Esophagus squamous epithelium (tissue), 5 donors: ENCODE results near the gene GRID2IP. TPM values are rescaled to one million over a fixed set of nuclear protein-coding genes. Genes with fewer than 3 reads are reported as not detected.

Experiments
- DNase-seq: peaks from one replicate; lab custom pipeline; 2025; lab: John Stamatoyannopoulos, UW
- H3K27ac ChIP-seq, 4 donors: fragments of 200-600 bp; sonication (generic); one replicate each; pipeline ENCODE4 v1.5.1; 2016 to 2019; ENCODE audit warnings: mild to moderate bottlenecking in 1 of 4
- H3K27me3 ChIP-seq, 4 donors: fragments of 200-600 bp; sonication (generic); 1 replicate in 3 of 4; 2 replicates in 1 of 4; pipeline versions ENCODE4 v1.5.1 to v1.6.0; 2017 to 2021; ENCODE audit warnings: antibody characterized with exemption in 1 of 4
- H3K36me3 ChIP-seq, 3 donors: fragments of 200-600 bp; sonication (generic); one replicate each; pipeline ENCODE4 v1.5.1; 2016 to 2019
- H3K4me1 ChIP-seq, 3 donors: fragments of 200-600 bp; sonication (generic); one replicate each; pipeline ENCODE4 v1.5.1; 2017 to 2019
- H3K4me3 ChIP-seq, 4 donors: fragments of 200-600 bp; sonication (generic); 1 replicate in 3 of 4; 2 replicates in 1 of 4; pipeline ENCODE4 v1.5.1; 2016 to 2019; ENCODE audit warnings: mild to moderate bottlenecking in 2 of 4, moderate library complexity in 1 of 4
- H3K9me3 ChIP-seq, 3 donors: fragments of 200-600 bp; sonication (generic); one replicate each; pipeline ENCODE4 v1.5.1; 2016 to 2019
- CTCF ChIP-seq, 6 experiments: fragments of 450-650 bp in 4 of 6; fragments of 200-600 bp in 2 of 6; sonication (generic) in 2 of 6; IDR thresholded peaks; one replicate each; pipeline ENCODE4 v1.5.1; 2016 to 2019; ENCODE audit warnings: antibody characterized with exemption in 6 of 6, mild to moderate bottlenecking in 4 of 6, moderate library complexity in 4 of 6
- POLR2A ChIP-seq, 4 donors: fragments of 450-650 bp; IDR thresholded peaks; one replicate each; pipeline ENCODE4 v1.6.1; 2017; ENCODE audit warnings: antibody characterized with exemption in 4 of 4, mild to moderate bottlenecking in 4 of 4, moderate library complexity in 3 of 4
- WGBS, 2 donors: methylation state at CpG; one replicate each; pipeline ENCODE4 v1.1.5; 2018; 5-methylcytosine and 5-hydroxymethylcytosine counted together
- intact Hi-C: fragments of 100-400 bp; cut with DNase I; formaldehyde crosslinking; loops from one replicate; pipeline ENCODE4 v1.15.0; 2022
- total RNA-seq, 4 donors: library from RNA; depleted of rRNA; stranded (reverse); fragments of >200 nt; gene quantifications; one replicate each; pipeline ENCODE4 v1.1.0, GENCODE V29; 2016
- donor health status: DM: yes; HTN: yes; CAD: no.

Gene GRID2IP
- total RNA-seq, 4 donors from 2014 or later, result 0.38 to 1.1 (median 0.44) TPM; not detected in 1

GRCh38 chr7:6448943-6449543 lies 102.2 kb downstream of the GRID2IP start:
- 86 to 90% methylated on average over 11 to 16 of the region's 16 CpGs for WGBS, 2 donors
- TF ChIP-seq POLR2A (IDR thresholded peaks at IDR 0.05) (no peak), CTCF (IDR thresholded peaks at IDR 0.05) (no peak)
- Histone ChIP-seq H3K27me3 (no peaks in the 10 kb centered on the region), H3K9me3 (no peaks in the 10 kb centered on the region), H3K36me3 (peaks cover 7 to 20% (median 8%) of the 10 kb centered on the region in 3 donors), H3K27ac (peak overlapping the region; percentile 90 to 96 (median 92)), H3K4me3 (peak overlapping the region in 1 of 4 donors; percentile 73), H3K4me1 (peaks cover 4 to 34% (median 9%) of the 10 kb centered on the region in 3 donors)
- intact Hi-C loops, result no loop called here
- no peak for DNase-seq

GRCh38 chr7:6447581-6448199 lies 103.6 kb downstream of the GRID2IP start, which contains the start of gene DAGLB:
Gene DAGLB (minus strand): TSS chr7:6447954. CDS start chr7:6447842, 112 bp downstream.
- TF ChIP-seq CTCF (IDR thresholded peaks at IDR 0.05), result peak in 2 of 6 experiments; percentile 3 to 40
- peak in 3 of 4 donors; percentile 70 to 93 (median 89) for TF ChIP-seq POLR2A (IDR thresholded peaks at IDR 0.05)
- peak; percentile 40 for DNase-seq
- H3K9me3 ChIP-seq, result no peaks in the 10 kb centered on the region
- H3K4me1 ChIP-seq, result peaks cover 4 to 42% (median 9%) of the 10 kb centered on the region in 3 donors
- 0% methylated on average over 13 to 52 of the region's 61 CpGs for WGBS, 2 donors
- intact Hi-C loops, result no loop called here
- H3K27me3 ChIP-seq, result no peaks in the 10 kb centered on the region
- H3K4me3 ChIP-seq, result peak within 1 kb of the TSS; percentile 73 to 88 (median 74)
- peak within 1 kb of the TSS; percentile 90 to 96 (median 92) for H3K27ac ChIP-seq
- H3K36me3 ChIP-seq, result peaks cover 8 to 31% (median 11%) of the 10 kb centered on the region in 3 donors

Other genes with a start within 250 kb of the GRID2IP start
- gene FAM220A, start 202.5 kb downstream of the GRID2IP start, total RNA-seq, result 10 to 100 TPM; 10.6 to 21.2 (median 14.2) TPM
- gene RAC1, start 176.9 kb downstream of the GRID2IP start, total RNA-seq, result 100 to 1,000 TPM; 174 to 310 (median 226) TPM
- 10 to 100 TPM in 3 of 4 donors, 1 to 10 TPM in 1; 7.1 to 12.4 (median 10.6) TPM for gene DAGLB, start 103.5 kb downstream of the GRID2IP start, total RNA-seq
- 10 to 100 TPM; 53.4 to 92.3 (median 65.8) TPM for gene KDELR2, start 67.3 kb downstream of the GRID2IP start, total RNA-seq
- gene ZDHHC4, start 26.0 kb upstream of the GRID2IP start, total RNA-seq, result 10 to 100 TPM in 3 of 4 donors, 1 to 10 TPM in 1; 9.4 to 29.4 (median 23.0) TPM
- gene INTS15, start 38.6 kb upstream of the GRID2IP start, total RNA-seq, result 10 to 100 TPM in 3 of 4 donors, 1 to 10 TPM in 1; 9.2 to 21.9 (median 14.8) TPM
- 1 to 10 TPM in 3 of 4 donors, under 1 TPM in 1; 0.61 to 9.3 (median 2.1) TPM for gene ZNF853, start 64.1 kb upstream of the GRID2IP start, total RNA-seq
- 10 to 100 TPM; 11.9 to 27.8 (median 20.4) TPM for gene ZNF316, start 85.9 kb upstream of the GRID2IP start, total RNA-seq
- gene ZNF12, start 155.5 kb upstream of the GRID2IP start, total RNA-seq, result 10 to 100 TPM in 3 of 4 donors, 1 to 10 TPM in 1; 8.6 to 22.3 (median 11.3) TPM
- not detected for gene RSPH10B2, start 202.6 kb upstream of the GRID2IP start, total RNA-seq